NCI-H82 treated with DMSO at 0.1 percent for 48 hours (cell line): ENCODE measurements around the gene WDR86.

Experiments used
- DNase-seq: peaks from one replicate; lab custom pipeline; 2025; ENCODE audit not compliant: unreplicated experiment; lab: John Stamatoyannopoulos, UW

The WDR86 gene

DNA sequence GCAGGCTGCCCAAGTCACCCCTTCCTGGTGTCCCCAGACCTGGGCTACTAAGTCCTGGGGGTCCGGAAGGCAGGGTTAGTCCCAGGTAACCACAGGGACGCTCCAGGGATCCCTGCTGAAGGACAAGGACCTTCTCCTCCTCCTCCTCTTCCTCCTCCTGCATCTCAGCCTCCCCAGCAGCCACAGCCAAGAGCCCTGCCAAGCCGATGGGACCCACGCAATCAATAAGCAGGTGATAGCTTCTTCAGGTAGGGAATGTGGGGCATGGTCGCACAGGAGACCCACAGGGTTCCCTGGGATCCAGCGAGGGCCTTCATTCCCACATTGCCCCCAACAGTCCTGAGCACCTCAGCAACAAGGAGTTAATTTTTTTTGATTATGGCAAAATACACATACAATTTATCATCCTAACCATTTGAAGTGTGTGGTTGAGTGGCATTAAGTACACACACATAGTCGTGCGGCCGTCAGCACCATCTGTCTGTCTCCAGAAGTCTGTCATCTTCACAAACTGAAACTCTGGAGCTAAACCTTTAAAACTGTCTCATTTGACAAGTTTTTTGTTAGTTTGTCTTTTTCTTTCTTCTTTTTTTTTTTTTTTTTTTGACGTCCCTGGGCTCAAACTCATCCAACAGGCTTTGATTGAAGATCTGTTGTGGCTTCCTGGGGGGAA lies 18.0 kb upstream of the WDR86 start:
- DNase-seq, result no peak

DNA sequence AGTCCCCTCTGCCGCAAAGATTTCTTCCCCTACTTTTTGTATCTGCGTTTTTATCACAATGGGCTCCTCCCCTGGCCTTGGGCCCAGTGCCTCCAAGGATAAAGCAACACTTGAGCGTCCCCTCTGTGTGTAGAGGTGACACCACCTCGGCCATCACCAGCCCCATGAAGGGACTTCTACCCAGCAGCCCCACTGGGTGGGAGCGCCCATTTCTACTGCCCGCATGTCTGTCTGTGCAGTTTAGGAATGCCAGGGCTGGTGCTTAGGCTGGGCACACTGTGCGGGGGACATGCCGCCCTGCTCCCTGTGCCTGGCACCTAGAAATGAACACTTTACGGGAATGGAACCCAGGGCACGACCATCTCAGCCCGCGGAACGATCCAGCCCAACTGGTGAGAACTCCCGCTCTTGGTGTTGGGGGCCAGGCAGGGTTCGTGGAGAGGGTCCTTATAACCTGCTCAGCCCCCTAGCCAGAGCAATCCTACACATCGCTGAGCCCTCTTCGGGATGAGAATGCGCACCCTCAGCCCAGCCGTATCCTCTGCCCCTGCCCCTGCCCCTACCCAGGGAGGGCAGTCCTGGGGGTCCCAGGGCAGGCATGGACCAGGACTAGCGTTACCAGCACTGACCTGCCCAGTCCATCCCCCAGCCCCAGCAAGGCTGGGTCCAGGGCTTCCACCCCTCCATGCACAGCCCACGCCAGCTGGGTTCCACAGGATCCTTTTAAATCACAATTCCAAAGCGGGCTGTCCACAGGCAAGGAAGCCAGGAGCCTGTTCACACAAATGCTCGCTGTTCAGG lies 17.3 kb upstream of the WDR86 start:
- no peak for DNase-seq

DNA sequence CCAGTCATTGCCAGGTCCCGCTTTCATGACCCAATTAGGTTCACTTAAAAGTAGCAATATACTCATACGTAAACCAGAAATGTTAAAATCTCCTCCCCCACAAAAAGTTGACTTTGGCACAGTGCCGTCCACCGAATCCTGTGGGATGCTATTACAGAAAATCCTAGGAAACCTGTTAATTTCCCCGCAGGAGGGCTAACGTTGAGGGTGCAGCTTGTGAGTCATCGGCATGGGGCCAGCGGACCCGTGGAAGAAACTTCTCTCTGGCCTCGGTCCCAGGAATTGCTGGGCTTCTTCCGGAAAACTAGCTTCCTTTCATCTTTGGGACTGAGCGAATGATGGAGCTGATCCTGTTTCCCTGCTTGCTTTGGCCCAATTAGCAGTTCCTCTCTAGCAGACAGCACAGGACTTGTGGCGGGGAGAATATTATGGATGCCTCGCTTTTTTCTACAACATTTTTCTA lies 16.6 kb upstream of the WDR86 start:
- DNase-seq, result no peak

DNA sequence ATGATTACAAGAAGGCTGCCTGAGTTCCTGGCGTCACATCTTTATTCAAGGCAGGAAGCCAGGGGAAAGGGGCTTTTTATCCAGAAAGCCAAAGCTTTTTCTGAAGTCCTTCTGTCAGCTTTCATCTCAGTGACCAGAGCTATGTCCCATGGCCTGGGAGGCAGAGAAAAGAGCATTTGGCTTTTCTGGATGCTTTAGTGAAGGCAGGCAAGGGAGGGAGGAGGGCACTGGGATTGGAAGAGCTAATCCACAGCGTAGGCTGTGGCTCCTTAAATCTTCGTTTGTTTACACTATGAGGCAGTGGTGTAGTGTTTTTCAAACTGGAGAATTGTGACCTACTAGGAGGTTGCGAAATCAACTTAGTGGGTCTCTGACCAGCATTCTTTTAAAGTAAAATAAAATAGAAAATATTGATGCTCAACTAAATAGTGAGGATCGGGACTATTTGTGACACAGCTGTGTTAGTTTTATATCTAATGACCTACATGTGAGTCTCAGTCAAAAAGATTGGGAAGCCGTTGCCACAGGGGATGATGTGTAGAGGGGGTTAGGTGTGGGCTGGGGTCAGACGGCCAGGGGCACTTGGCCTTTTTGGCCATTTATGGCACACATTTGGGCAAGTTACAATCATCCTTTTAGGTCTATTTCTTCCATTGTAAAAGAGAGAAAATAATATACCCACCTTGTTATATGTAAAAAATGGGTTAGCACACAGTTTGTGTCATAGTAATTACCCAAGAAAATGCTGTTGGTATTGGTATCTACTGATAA lies 16.0 kb upstream of the WDR86 start:
- DNase-seq, result peak; percentile 62

DNA sequence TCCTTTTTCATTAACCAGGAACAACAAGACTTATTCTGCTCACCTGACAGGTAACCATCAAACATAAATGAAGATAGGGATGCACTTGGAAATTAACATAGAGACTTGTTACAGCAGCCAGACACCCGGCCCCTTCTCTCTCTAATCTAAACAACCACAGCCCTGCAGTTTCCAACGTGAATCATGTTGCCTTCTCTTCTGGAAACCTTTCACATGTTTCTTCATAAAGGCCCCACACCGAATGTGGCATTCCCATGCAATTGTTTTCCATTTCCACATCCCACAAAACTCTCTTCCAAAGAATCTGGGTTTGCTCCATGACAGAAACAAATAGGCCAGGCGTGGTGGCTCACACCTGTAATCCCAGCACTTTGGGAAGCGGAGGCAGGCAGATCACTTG lies 15.0 kb upstream of the WDR86 start:
- DNase-seq, result no peak

DNA sequence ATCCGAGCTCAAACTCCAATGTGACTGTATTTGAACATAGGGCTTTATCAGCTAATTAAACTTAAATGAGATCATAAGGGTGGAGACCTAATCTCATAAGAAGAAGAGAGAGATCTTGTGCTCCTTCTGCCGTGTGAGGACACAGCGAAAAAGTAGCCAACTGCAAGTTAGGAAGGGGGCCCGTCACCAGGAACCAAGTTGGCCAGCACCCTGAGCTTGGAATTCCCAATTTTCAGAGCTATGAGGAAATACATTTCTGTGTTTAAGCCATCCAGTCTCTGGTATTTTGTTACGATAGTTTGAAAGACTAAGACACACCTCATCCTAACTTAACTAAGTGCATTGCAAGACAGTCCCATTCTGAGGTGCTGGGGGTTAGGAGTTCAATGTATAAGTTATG lies 14.1 kb upstream of the WDR86 start:
- DNase-seq, result peak; percentile 71

DNA sequence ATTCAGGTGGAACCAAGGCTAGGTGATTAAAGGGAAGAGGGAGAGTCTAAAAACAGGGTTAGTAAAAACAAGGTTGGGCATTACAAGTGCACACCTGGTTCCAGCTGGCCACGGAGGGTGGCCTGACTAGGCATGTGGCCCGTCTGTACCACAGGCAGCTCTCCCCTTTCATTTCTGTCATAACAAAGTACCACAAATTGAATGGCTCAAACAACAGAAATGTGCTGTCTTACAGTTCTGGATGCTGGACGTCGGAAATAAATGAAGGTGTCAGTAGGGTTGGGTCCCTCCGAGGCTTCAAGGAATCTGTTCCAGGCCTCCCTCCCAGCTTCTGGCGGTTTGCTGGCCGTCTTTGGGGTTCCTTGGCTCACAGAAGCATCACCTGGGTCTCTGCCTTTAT lies 13.4 kb upstream of the WDR86 start:
- DNase-seq, result no peak

DNA sequence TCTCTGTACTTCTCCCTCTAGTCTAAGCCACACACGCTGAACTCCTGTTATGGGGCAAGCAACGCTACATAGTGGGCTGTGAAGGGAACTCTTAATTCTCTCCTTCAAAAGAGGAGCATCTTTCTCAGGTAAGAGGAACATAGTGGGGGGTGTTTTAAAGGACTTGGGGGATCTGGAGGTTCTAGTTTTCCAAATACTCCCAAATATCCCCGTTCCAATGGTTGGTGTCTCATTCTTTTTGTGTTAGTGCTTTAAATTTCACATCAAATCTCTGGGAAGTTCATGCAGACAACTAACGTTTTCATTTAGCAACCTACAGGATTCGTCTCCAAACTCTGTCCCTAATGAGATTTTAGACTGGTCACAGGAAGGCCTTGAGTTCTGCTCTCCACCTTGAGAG lies 12.4 kb upstream of the WDR86 start:
- DNase-seq, result no peak

DNA sequence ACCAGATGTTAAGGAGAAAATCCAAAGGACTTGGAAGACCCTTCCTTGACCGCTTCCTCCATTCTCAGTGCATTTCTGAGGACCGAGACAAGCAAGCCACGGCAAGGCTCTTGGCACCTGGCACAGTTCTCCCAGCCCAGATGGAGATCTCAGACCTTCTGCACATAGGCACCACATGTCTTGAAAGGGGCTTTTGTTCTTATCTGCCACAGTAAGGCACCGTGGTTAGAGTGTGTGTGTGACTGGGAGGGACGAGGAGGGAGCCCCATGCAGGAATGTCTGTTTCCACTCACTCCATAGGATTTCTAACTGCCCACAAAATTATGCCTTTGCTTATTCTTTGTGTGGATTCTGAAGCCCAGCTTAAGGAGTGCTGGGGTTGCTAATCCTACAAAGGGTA lies 10.3 kb upstream of the WDR86 start:
- DNase-seq, result no peak

DNA sequence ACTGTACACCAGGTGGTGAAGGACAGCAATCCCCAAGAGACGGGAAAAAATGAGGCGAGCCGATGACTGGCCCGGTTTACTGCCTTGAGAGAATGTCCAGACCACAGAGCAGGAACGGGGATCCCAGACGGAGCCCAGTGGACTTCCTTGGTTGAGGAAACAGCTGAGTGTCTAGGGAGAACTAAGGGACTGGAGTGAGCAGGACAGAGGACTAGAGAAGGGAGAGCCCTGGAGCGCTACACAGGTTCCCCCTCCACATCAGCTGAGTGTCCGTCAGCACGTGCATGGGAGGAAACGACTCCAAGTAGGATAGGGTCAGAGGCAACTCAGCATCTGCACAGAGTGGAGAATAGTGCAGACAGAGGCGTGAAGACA lies 7.1 kb upstream of the WDR86 start:
- DNase-seq, result no peak

DNA sequence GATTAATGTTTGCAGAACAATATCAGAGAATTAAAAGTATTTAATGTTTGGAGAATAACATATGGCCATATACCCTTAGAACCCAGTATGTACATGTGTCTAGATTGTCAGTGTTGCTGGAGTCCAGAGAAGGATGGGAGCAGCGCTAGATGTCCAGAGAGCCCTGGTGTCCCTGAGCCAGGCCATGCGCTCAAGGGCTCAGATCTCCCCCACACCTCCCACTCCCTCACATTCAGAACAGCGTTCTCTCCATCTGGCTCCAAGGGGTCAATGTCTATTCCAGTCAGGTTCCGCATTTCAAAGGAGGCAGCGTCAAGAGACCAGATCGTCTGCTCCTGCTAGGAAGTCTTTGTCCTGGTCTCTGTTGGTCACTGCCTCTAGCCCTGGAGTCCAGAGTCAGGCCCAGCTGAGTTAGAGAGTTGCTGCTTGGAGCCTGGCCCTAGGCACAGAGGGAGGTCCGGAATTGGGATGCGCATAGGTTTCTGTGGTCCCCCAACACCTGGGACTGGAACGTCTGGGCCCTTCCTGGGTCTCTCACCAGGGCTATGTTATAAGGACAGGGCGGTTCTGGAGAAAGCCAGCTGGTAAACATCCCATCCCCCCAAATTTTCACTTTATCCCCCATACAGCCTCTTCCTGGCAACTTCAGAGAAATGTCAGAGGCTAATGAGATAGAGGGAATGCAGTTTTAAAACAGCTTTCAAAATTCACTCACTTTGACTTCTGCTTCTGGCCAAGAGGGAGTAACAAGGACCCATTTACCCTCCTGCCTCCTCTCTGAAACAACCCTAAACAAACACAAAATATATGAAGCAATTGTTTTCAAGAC lies 6.5 kb upstream of the WDR86 start:
- DNase-seq, result no peak

DNA sequence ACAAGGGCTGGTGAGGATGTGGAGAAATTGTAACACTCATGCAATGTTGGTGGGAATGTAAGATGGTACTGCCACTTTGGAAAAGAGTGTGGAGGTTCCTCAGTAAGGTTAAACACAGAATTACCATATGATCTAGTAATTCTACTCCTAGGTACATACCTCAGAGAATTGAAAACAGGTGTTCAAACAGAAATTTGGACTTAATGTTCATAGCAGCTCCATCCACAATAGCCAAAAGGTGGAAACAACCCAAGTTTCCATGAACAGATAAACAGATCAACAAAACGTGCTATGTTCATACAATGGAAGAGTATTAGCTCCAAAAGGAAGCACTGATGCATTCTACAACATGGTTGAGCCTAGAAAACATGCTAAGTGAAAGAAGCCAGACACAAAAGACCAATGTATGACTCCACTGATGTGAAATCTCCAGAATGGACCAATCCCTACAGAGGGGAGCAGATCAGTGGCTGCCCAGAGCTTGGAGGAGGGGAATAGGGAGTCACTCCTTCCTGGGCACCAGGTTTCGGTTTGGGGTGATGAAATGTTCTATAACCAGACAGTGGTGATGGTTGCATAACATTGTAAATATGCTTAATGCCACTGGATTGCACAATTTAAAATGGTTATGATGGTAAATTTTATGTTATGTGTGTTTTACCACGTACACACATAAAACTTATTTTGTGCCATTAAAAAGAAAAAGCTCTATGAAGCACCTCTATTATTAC lies 5.7 kb upstream of the WDR86 start:
- DNase-seq, result no peak

DNA sequence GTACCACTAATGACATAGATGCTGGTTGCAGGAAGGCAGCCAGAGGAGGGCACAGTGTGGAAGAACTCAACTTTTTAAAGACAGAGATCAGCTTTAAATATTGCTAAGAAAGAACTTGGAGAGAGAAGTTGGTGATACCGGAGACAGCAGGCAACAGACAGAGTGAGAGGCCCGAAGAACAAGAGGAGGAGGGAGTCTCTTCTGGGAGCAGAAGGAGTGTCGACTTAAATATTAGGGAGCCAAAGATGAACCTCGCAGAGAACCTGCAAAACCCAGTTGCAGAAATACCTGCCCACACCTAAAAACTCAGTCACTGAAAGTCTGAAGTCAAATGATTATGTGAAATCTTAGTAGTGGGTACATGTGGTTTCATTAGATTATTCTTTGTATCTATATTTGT lies 3.4 kb upstream of the WDR86 start:
- no peak for DNase-seq

DNA sequence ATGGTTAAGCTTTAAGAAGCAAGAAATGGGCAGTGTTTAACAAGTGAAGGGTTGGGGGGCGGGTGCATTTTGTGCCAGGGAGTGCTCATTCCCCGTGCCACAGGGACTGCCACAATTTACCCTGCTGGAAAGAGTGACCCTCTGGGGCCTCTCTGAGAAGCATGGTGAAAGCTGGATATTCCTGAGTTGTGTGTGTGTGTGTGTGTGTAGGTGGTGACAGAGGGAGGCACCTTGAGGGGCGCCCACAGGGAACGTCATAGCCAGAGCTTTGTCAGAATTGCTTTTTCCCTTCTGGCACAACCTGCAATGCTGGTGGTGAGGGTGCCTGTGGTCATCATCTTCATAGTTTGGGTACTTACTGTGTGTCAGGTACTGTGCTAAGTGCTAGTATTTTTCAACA lies 2.5 kb upstream of the WDR86 start:
- DNase-seq, result no peak

DNA sequence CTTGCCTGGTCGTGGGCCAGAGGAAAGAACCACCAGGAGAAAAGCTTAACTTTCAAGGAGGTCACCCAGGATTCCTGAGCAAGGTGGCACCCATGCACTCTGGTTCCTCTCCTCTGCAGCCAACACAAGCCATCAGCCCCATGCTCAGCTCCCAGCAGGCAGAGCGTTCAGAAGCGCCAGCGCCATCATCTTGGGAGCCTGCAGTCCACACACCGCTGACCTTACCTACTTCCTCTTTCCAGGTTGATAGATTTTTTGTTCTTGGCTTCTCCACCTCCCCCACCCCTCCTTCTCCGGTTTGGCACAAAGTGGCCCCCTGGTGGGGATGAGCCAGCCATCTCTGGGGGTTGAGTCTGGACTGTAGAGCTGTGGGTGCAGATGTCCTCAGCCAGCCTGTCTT lies 1.7 kb upstream of the WDR86 start:
- no peak for DNase-seq

DNA sequence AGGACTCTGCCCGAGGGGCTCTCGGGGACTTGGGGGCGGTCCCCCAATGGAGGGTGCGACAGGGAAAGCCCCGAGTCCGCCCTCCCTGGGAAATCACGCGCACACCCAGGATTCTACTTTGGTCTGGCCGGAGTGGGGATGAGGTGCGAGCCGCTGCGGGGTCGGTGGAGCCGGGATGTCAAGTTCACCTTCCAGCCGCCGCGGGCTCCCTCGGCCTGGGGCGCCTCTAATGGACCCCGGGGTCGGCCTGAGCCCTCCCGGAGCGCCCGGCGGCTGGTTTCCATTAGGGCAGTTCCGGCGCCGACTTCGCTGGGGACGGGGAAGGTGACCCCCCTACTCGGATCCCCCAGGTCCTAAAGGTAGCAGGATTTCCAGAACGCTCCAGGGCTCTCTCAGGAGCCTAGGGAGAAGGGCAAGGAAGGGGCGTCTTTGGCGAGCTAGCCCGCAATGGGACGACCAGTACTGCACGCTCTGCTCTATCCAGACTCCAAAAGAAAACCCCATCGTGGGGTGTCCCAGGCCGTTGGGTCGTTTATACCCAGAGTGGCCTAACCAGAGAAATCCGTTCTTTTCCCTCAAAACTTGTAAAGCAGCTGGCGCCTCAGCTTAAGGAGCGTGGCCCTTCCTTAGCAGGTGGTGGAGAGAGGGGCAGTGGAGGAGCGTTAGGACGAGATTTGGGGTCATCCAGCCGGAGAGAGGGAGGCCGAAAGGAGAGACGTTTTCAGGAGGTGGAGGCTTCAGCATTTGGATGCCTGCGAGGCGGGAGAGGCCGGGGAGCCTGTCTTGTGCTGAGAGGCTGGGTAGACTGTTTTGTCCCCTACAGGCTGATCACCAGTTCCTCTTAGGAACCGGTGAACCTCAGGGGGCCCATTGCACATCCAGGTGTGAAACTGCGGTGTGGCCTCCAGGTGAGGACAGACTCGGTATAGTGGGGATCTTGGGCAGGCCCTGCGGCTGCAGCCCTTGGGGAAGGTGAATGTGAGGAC lies 860 bp upstream of the WDR86 start:
- DNase-seq, result no peak

DNA sequence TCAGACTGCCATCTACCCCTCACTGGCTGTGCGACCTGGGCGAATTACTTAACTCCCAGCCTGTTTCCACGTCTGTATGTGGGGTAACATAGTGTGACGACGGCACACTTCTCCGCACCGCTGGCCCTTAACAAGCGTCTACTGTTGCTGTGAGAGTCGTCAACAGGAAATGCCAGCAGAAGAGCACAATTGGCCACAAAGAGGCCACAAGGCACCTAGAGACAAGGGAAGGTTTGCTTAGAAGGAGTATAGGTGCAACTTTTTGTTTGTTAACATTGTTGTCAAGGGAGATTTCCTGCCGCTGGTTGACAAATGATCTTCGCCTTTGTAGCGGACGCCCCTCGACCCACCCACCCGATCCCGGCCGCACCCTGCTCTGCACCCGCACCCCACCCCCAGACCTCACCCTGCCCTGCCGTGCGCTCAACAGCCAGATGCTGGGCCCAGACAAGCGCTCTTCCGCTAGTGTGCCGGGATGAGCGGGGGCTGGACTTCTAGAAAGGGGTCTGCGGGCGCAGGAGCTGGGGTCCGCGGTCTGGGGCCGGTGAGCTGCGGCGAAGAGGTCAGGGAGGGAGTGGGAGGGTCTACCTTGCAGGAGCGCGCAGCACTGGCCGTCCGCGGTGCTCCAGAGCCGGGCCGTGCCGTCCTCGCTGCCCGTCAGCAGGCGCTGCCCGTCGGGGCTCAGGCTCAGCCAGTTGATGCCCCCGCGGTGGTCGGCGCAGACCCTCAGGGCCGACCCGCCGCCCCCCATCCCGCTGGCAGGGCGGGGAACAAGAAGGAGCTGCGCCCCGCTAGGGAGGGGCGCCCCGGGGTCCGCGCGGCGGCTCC lies 785 bp downstream of the WDR86 start:
- DNase-seq, result no peak

DNA sequence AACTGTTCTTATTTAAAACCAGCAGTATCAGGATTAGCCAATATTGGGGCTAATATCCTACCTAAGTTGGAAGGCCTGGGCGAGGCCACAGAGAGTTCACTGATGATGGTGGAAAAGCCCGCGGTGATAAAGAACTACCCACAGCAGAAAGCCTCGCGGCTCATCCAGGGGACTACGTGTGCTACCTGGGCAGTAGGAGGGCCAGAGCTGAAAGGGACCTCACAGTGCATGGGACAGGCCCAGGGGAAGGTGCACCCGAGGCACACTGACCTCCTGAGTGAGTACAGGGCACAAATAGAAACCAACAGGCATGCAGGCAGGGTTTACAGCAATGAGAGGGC lies 1.4 kb downstream of the WDR86 start:
- DNase-seq, result no peak
